Smooth muscle cell (in vitro differentiated cells): ENCODE results near the gene AKNAD1. TPM values are rescaled to one million over a fixed set of nuclear protein-coding genes. Genes with fewer than 3 reads are reported as not detected.

Experiments
- DNase-seq: peaks from one replicate; lab custom pipeline; 2025; ENCODE audit not compliant: unreplicated experiment; lab: John Stamatoyannopoulos, UW
- H2AFZ ChIP-seq: fragments of 200-600 bp; sonication (generic); 2 replicates; pipeline ENCODE4 v1.6.0; 2016; ENCODE audit warnings: antibody characterized with exemption, low read depth, mild to moderate bottlenecking
- H3F3A ChIP-seq: fragments of 200-600 bp; sonication (generic); 2 replicates; pipeline ENCODE4 v1.6.0; 2017; ENCODE audit warnings: antibody characterized with exemption, low read depth
- H3K27ac ChIP-seq: fragments of 200-600 bp; sonication (generic); 2 replicates; pipeline ENCODE4 v1.5.1; 2016; ENCODE audit warnings: low read depth, mild to moderate bottlenecking
- H3K27me3 ChIP-seq: fragments of 200-600 bp; sonication (generic); 2 replicates; pipeline ENCODE4 v1.6.1; 2016; ENCODE audit warnings: low read depth, mild to moderate bottlenecking
- H3K36me3 ChIP-seq: fragments of 200-600 bp; sonication (generic); 2 replicates; pipeline ENCODE4 v1.5.1; 2016; ENCODE audit warnings: low read depth
- H3K4me1 ChIP-seq: fragments of 200-600 bp; sonication (generic); 2 replicates; pipeline ENCODE4 v1.5.1; 2016; ENCODE audit warnings: low read depth
- H3K4me2 ChIP-seq: fragments of 200-600 bp; sonication (generic); 2 replicates; pipeline ENCODE4 v1.6.0; 2016; ENCODE audit warnings: mild to moderate bottlenecking
- H3K4me3 ChIP-seq: fragments of 200-600 bp; sonication (generic); 2 replicates; pipeline ENCODE4 v1.5.1; 2016; ENCODE audit warnings: mild to moderate bottlenecking
- H3K79me2 ChIP-seq: fragments of 200-600 bp; sonication (generic); 2 replicates; pipeline ENCODE4 v1.6.0; 2016; ENCODE audit warnings: low read depth, mild to moderate bottlenecking
- H3K9ac ChIP-seq: fragments of 200-600 bp; sonication (generic); 2 replicates; pipeline ENCODE4 v1.6.0; 2016; ENCODE audit warnings: low read depth
- H3K9me3 ChIP-seq: fragments of 200-600 bp; sonication (generic); replicated peaks from 2 replicates; pipeline ENCODE4 v1.5.1; 2016; ENCODE audit warnings: low read depth
- H4K20me1 ChIP-seq: fragments of 200-600 bp; sonication (generic); 2 replicates; pipeline ENCODE4 v1.6.0; 2016; ENCODE audit warnings: low read depth
- WGBS: methylation state at CpG from one replicate; pipeline ENCODE4 v1.1.7; 2016; ENCODE audit warnings: low lambda C conversion rate; 5-methylcytosine and 5-hydroxymethylcytosine counted together
- polyA plus RNA-seq: library from polyadenylated mRNA; unstranded; fragments of >200 nt; fragmentation: Nextera tagmentation; extraction: Ambion mirVana; gene quantifications from 2 replicates; pipeline ENCODE4 v1.2.1, GENCODE V29; 2016
- total RNA-seq: library from RNA; depleted of rRNA; stranded (reverse); fragments of >200 nt; gene quantifications from 2 replicates; pipeline ENCODE4 v1.2.3, GENCODE V29; 2014
- TF ChIP-seq, protein P1 (sequence below): fragments of 200-600 bp; sonication (generic); IDR thresholded peaks from 2 replicates; pipeline ENCODE4 v1.5.1; 2017; ENCODE audit warnings: borderline replicate concordance, mild to moderate bottlenecking, antibody characterized with exemption; ENCODE audit not compliant: insufficient read depth, poor library complexity, severe bottlenecking

AKNAD1 gene
- total and polyA plus RNA-seq, 2 experiments from 2014 or later: 0.40 TPM; not detected in 1

DNA sequence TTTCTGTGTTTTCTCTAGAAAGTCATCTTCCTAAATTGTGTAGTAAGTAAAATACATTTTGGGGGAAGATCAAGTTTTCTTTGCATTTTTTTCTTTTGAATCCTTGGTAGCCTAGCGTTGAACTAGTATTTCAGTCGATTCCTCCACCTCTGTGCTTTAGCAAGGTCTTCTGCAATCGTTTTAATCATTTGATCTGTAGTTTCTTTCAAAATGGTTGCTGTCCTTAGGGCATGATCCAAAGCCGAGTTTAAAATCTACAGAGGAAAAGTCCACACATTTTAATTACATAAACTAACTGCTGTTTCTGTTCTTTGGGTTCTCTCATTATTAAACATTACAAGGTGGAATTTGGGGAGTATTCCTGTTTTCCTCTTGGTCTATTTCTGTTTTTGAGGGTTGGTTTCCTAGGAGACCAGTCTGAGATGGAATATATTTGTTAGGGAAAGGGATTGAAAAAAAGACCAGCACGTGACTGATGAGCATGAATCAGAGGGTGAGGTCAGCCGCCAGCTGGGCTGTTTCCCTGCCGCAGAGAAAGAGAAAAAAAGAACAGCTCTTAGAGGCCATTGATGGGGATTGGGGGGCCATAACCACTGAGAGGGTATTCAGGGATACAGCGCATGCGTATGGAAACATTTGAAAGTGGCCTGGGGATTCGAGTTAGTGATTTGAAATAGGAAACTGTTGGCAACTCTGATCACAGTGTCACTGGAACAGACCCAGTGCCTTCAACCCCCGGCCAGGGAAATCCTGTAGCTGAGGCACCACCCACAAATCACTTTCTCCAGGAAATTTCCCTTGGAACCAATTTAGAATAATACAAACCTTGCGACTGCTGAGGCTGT lies 40.6 kb downstream of the AKNAD1 start:
- peak; percentile 21 for DNase-seq
- WGBS: 28% methylated on average over 12 of the region's 12 CpGs
- Histone ChIP-seq H2AFZ (peak overlapping the region; percentile 82), H3K4me2 (peak overlapping the region; percentile 77), H3K79me2 (no peaks in the 10 kb centered on the region), H3F3A (no peaks in the 10 kb centered on the region), H3K4me1 (peaks cover 19% of the 10 kb centered on the region), H3K4me3 (peak overlapping the region; percentile 25), H3K36me3 (no peaks in the 10 kb centered on the region), H4K20me1 (no peaks in the 10 kb centered on the region), H3K27ac (peak overlapping the region; percentile 99), H3K27me3 (no peaks in the 10 kb centered on the region), H3K9me3 (no peaks in the 10 kb centered on the region), H3K9ac (peak overlapping the region; percentile 95)
- TF ChIP-seq, protein P1, sequence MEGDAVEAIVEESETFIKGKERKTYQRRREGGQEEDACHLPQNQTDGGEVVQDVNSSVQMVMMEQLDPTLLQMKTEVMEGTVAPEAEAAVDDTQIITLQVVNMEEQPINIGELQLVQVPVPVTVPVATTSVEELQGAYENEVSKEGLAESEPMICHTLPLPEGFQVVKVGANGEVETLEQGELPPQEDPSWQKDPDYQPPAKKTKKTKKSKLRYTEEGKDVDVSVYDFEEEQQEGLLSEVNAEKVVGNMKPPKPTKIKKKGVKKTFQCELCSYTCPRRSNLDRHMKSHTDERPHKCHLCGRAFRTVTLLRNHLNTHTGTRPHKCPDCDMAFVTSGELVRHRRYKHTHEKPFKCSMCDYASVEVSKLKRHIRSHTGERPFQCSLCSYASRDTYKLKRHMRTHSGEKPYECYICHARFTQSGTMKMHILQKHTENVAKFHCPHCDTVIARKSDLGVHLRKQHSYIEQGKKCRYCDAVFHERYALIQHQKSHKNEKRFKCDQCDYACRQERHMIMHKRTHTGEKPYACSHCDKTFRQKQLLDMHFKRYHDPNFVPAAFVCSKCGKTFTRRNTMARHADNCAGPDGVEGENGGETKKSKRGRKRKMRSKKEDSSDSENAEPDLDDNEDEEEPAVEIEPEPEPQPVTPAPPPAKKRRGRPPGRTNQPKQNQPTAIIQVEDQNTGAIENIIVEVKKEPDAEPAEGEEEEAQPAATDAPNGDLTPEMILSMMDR: no peak

GRCh38 chr1:108815566-108815965 lies 41.3 kb downstream of the AKNAD1 start:
- Histone ChIP-seq H3K4me3 (peak overlapping the region; percentile 25), H3K9me3 (no peaks in the 10 kb centered on the region), H3K27me3 (no peaks in the 10 kb centered on the region), H2AFZ (no peak overlapping the region), H3K79me2 (no peaks in the 10 kb centered on the region), H4K20me1 (no peaks in the 10 kb centered on the region), H3K4me2 (peak overlapping the region; percentile 77), H3K27ac (peak overlapping the region; percentile 99), H3K36me3 (no peaks in the 10 kb centered on the region), H3K9ac (peak overlapping the region; percentile 95), H3K4me1 (peaks cover 19% of the 10 kb centered on the region), H3F3A (no peaks in the 10 kb centered on the region)
- DNase-seq: no peak
- TF ChIP-seq, protein P1: no peak

GRCh38 chr1:108814343-108815125 lies 42.4 kb downstream of the AKNAD1 start:
- DNase-seq: no peak

More at GRCh38 chr1:108814343-108815125, 42.4 kb downstream of the AKNAD1 start:
- 81% methylated on average over 4 of the region's 4 CpGs for WGBS
- no peak overlapping the region for H3K4me2 ChIP-seq
- no peak overlapping the region for H3K9ac ChIP-seq
- H3K4me3 ChIP-seq: no peak overlapping the region
- TF ChIP-seq, protein P1: no peak
- H3K27me3 ChIP-seq: no peaks in the 10 kb centered on the region
- H3K4me1 ChIP-seq: peaks cover 19% of the 10 kb centered on the region
- no peaks in the 10 kb centered on the region for H4K20me1 ChIP-seq
- no peaks in the 10 kb centered on the region for H3F3A ChIP-seq
- H3K27ac ChIP-seq: no peak overlapping the region
- H3K36me3 ChIP-seq: no peaks in the 10 kb centered on the region
- no peak overlapping the region for H2AFZ ChIP-seq
- no peaks in the 10 kb centered on the region for H3K79me2 ChIP-seq
- no peaks in the 10 kb centered on the region for H3K9me3 ChIP-seq
